ENCODE results near the gene MRPS27. TPM values are rescaled to one million over a fixed set of nuclear protein-coding genes. Genes with fewer than 3 reads are reported as not detected.

MRPS27 gene
- total and polyA plus RNA-seq, 9 of the 15 experiments (the other 6 are each of a cell fraction or from before 2014, with no cell fraction given) = 73.6 to 144 (median 106) TPM

GRCh38 chr5:72280581-72281069, 39.4 kb downstream of the MRPS27 start (continued):
- TF ChIP-seq TSHZ1 (CRISPR knock-in tag; IDR thresholded peaks at IDR 0.05) (no peak), POLR2G (IDR thresholded peaks at IDR 0.05; ENCODE audit: low read depth, low read length) (no peak), FOXJ2 (tag; IDR thresholded peaks at IDR 0.05) (no peak), FOXJ3 (CRISPR knock-in tag; IDR thresholded peaks at IDR 0.05) (no peak), ZNF121 (CRISPR knock-in tag; conservative IDR thresholded peaks at IDR 0.05) (no peak), MAFF (IDR thresholded peaks at IDR 0.05; ENCODE audit: low read length) (no peak), TGIF2 (CRISPR knock-in tag; IDR thresholded peaks at IDR 0.05) (no peak), E4F1 (CRISPR knock-in tag; IDR thresholded peaks at IDR 0.05; ENCODE audit: borderline replicate concordance) (no peak), ZNF766 (CRISPR knock-in tag; conservative IDR thresholded peaks at IDR 0.05) (no peak), BRCA1 (IDR thresholded peaks at IDR 0.05) (no peak), BRCA1 (CRISPR knock-in tag; IDR thresholded peaks at IDR 0.05) (no peak), ZSCAN32 (CRISPR knock-in tag; IDR thresholded peaks at IDR 0.05) (no peak), ARID2 (IDR thresholded peaks at IDR 0.05) (no peak), CBFB (CRISPR knock-in tag; IDR thresholded peaks at IDR 0.05) (no peak), ARID3B (CRISPR knock-in tag; IDR thresholded peaks at IDR 0.05; ENCODE audit: borderline replicate concordance) (no peak), RBM17 (IDR thresholded peaks at IDR 0.05; ENCODE audit: borderline replicate concordance, low read depth, low read length) (no peak), RAD51 (IDR thresholded peaks at IDR 0.05; ENCODE audit: borderline replicate concordance, low read depth) (no peak), KLF6 (CRISPR knock-in tag; IDR thresholded peaks at IDR 0.05; ENCODE audit: borderline replicate concordance) (0 out of 2 replicates have a peak, but pooled peaks have one; percentile 21), XRCC5 (IDR thresholded peaks at IDR 0.05; ENCODE audit: low read depth, low read length) (no peak), STAT6 (CRISPR knock-in tag; IDR thresholded peaks at IDR 0.05) (no peak)
